ENCODE measurements around the gene SDHC.

The SDHC gene

GRCh38 chr1:161314201-161314981 lies at the start of gene SDHC:
Gene SDHC, plus strand, starts transcription at chr1:161314381. Its CDS starts 25 bp downstream, at chr1:161314406.
- peak; percentile 94 for DNase-seq

GRCh38 chr1:161265305-161265704 lies 48.9 kb upstream of the SDHC start:
- DNase-seq, result no peak

- DNase-seq, result no peak
Measured at GRCh38 chr1:161266202-161266601, 48.0 kb upstream of the SDHC start.

GRCh38 chr1:161266836-161267235 lies 47.3 kb upstream of the SDHC start:
- no peak for DNase-seq

GRCh38 chr1:161267321-161267720 lies 46.9 kb upstream of the SDHC start:
- peak; percentile 56 for DNase-seq

- no peak for DNase-seq
Measured at GRCh38 chr1:161273402-161273801, 40.8 kb upstream of the SDHC start.

GRCh38 chr1:161274874-161275273 lies 39.3 kb upstream of the SDHC start:
- DNase-seq, result no peak

GRCh38 chr1:161282991-161283390 lies 31.2 kb upstream of the SDHC start:
- no peak for DNase-seq

- DNase-seq, result no peak
Measured at GRCh38 chr1:161285113-161285512, 29.1 kb upstream of the SDHC start.

- no peak for DNase-seq
Measured at GRCh38 chr1:161285521-161285920, 28.7 kb upstream of the SDHC start.

- no peak for DNase-seq
Measured at GRCh38 chr1:161287482-161288054, 26.6 kb upstream of the SDHC start.

GRCh38 chr1:161290779-161291178 lies 23.4 kb upstream of the SDHC start:
- no peak for DNase-seq

- DNase-seq, result no peak
Measured at GRCh38 chr1:161297415-161297814, 16.8 kb upstream of the SDHC start.

- peak; percentile 36 for DNase-seq
Measured at GRCh38 chr1:161298116-161298515, 16.1 kb upstream of the SDHC start.

- DNase-seq, result no peak
Measured at GRCh38 chr1:161299347-161299746, 14.8 kb upstream of the SDHC start.

- no peak for DNase-seq
Measured at GRCh38 chr1:161300478-161300877, 13.7 kb upstream of the SDHC start.

- peak; percentile 18 for DNase-seq
Measured at GRCh38 chr1:161304927-161305866, 9.0 kb upstream of the SDHC start.

GRCh38 chr1:161305867-161306519 lies 8.2 kb upstream of the SDHC start:
- DNase-seq, result peak; percentile 87

- DNase-seq, result peak; percentile 34
Measured at GRCh38 chr1:161307230-161307768, 6.9 kb upstream of the SDHC start.

- DNase-seq, result peak; percentile 20
Measured at GRCh38 chr1:161307892-161308638, 6.1 kb upstream of the SDHC start.

- DNase-seq, result no peak
Measured at GRCh38 chr1:161309868-161310267, 4.3 kb upstream of the SDHC start, which contains the start of gene MPZ. Gene MPZ, minus strand, starts transcription at chr1:161309968. Its CDS starts 63 bp downstream, at chr1:161309905.
